Loucy (cell line): ENCODE measurements around the gene TGM4.
"Not testable (repeated sequence)": the region's sequence is repeated elsewhere in the genome, so short reads cannot be mapped to it uniquely, and the experiment has no call there.

Experiments
- H2AFZ ChIP-seq: fragments of 200-600 bp; sonication (generic); 2 replicates; pipeline ENCODE4 v1.6.0; 2016; ENCODE audit warnings: antibody characterized with exemption, mild to moderate bottlenecking, low read length, moderate library complexity
- H3F3A ChIP-seq: fragments of 200-600 bp; 2 replicates; pipeline ENCODE4 v1.6.0; 2016; ENCODE audit warnings: antibody characterized with exemption, low read depth, mild to moderate bottlenecking
- H3K27me3 ChIP-seq: fragments of 200-600 bp; sonication (generic); 2 replicates; pipeline ENCODE4 v1.6.1; 2014; ENCODE audit warnings: low read length, mild to moderate bottlenecking; ENCODE audit not compliant: insufficient read depth, poor library complexity, severe bottlenecking
- H3K36me3 ChIP-seq: fragments of 200-600 bp; sonication (generic); 2 replicates; pipeline ENCODE4 v1.6.1; 2016; ENCODE audit warnings: low read length; ENCODE audit not compliant: insufficient read depth
- H3K4me1 ChIP-seq: fragments of 200-600 bp; sonication (generic); 2 replicates; pipeline ENCODE4 v1.5.1; 2014; ENCODE audit warnings: low read length, mild to moderate bottlenecking; ENCODE audit not compliant: insufficient read depth, poor library complexity, severe bottlenecking
- H3K4me2 ChIP-seq: fragments of 200-600 bp; sonication (generic); 2 replicates; pipeline ENCODE4 v1.6.0; 2014; ENCODE audit warnings: antibody characterized with exemption, low read length, low read depth, mild to moderate bottlenecking; ENCODE audit not compliant: poor library complexity, severe bottlenecking
- H3K4me3 ChIP-seq: fragments of 200-600 bp; sonication (generic); 2 replicates; pipeline ENCODE4 v1.5.1; 2014; ENCODE audit warnings: low read length, mild to moderate bottlenecking, mixed read lengths; ENCODE audit not compliant: poor library complexity, severe bottlenecking
- H3K79me2 ChIP-seq: fragments of 200-600 bp; sonication (generic); 2 replicates; pipeline ENCODE4 v1.6.1; 2014; ENCODE audit warnings: low read length; ENCODE audit not compliant: insufficient read depth
- H3K9ac ChIP-seq: fragments of 200-600 bp; sonication (generic); 2 replicates; pipeline ENCODE4 v1.6.0; 2014; ENCODE audit warnings: mild to moderate bottlenecking, low read depth, low read length, moderate library complexity; ENCODE audit not compliant: poor library complexity, severe bottlenecking
- H3K9me2 ChIP-seq: fragments of 200-600 bp; sonication (generic); replicated peaks from 2 replicates; pipeline ENCODE4 v1.6.1; 2016; ENCODE audit warnings: low read depth, low read length, mixed read lengths
- H3K9me3 ChIP-seq: fragments of 200-600 bp; sonication (generic); 2 replicates; pipeline ENCODE4 v1.6.1; 2014; ENCODE audit warnings: mild to moderate bottlenecking, antibody characterized with exemption, low read length, low read depth; ENCODE audit not compliant: insufficient read depth
- H4K20me1 ChIP-seq: fragments of 200-600 bp; sonication (generic); 2 replicates; pipeline ENCODE4 v1.6.0; 2014; ENCODE audit warnings: antibody characterized with exemption, low read length, mild to moderate bottlenecking; ENCODE audit not compliant: insufficient read depth, poor library complexity, severe bottlenecking
- CTCF ChIP-seq: fragments of 200-600 bp; sonication (generic); conservative IDR thresholded peaks from 2 replicates; pipeline ENCODE4 v1.5.1; 2014; ENCODE audit warnings: mild to moderate bottlenecking, antibody characterized with exemption, low read length
- EZH2phosphoT487 ChIP-seq: fragments of 200-600 bp; IDR thresholded peaks from 2 replicates; pipeline ENCODE4 v1.6.1; 2018; ENCODE audit warnings: antibody characterized with exemption, mild to moderate bottlenecking, moderate library complexity, borderline replicate concordance

Gene TGM4

GRCh38 chr3:44948239-44948638, 73.8 kb downstream of the TGM4 start:
- H3K79me2 ChIP-seq = peaks cover 6% of the 10 kb centered on the region; the same call in 1 of the 2 replicates
- H3K36me3 ChIP-seq = peaks cover 19% of the 10 kb centered on the region; the same call in 1 of the 2 replicates
- no peak overlapping the region for H3K4me3 ChIP-seq
- no peaks in the 10 kb centered on the region for H3F3A ChIP-seq
- TF ChIP-seq CTCF (no peak), EZH2phosphoT487 (no peak)
- H3K9me3 ChIP-seq = no peaks in the 10 kb centered on the region
- H3K27me3 ChIP-seq = no peaks in the 10 kb centered on the region
- peaks cover 16% of the 10 kb centered on the region for H4K20me1 ChIP-seq
- peaks cover 10% of the 10 kb centered on the region for H3K4me1 ChIP-seq
- H3K4me2 ChIP-seq = no peak overlapping the region
- H3K9ac ChIP-seq = no peak overlapping the region
- no peaks in the 10 kb centered on the region for H3K9me2 ChIP-seq
- H2AFZ ChIP-seq = no peak overlapping the region

DNA sequence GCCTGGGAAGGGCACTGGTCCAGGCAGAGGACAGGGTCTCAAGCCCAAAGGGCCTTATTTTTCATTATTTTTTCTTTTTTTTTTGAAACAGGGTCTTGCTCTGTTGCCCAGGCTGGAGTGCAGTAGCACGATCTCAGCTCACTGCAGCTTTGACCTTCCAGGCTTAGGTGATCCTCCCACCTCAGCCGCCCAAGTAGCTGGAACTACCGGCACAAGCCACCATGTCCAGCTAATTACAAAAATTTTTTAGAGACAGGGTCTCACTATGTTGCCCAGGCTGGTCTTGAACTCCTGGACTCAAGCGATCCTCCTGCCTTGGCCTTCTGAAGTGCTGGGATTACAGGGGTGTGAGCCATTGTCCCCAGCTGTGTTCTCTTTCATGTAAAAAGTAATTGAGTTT, 75.4 kb downstream of the TGM4 start:
- not testable (repeated sequence) for H3K79me2 ChIP-seq, H2AFZ ChIP-seq, H3K4me3 ChIP-seq, H3K27me3 ChIP-seq, H3K9me3 ChIP-seq, H3K4me2 ChIP-seq, H3F3A ChIP-seq, H3K9me2 ChIP-seq, H3K9ac ChIP-seq
- peaks cover 21% of the 10 kb centered on the region; the same call in 1 of the 2 replicates for H3K36me3 ChIP-seq
- H3K4me1 ChIP-seq = peaks cover 10% of the 10 kb centered on the region
- peaks cover 16% of the 10 kb centered on the region for H4K20me1 ChIP-seq

DNA sequence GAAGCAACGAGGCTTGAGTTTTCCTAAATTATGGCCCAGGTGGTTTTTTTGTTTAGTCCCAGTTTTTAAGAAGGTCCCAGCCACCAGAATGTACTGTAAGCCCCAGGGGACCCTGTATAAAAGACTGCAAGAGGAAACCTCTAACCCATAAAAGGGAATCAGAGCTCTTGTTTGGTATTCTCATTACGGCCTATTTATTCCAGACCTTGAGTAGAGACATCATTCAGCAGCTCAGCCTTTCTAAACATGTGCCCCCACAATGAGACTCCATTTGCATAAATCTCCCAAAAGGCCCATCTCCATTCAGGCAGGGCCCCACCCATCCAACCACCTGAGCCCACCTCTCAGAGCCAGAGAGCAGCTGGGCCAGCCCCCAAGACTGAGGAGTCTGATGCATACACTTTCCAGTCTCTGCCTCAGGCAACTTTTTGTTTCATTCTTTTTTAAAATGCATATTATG, 75.9 kb downstream of the TGM4 start:
- TF ChIP-seq CTCF (no peak), EZH2phosphoT487 (no peak)
- H3K4me2 ChIP-seq = no peak overlapping the region

DNA sequence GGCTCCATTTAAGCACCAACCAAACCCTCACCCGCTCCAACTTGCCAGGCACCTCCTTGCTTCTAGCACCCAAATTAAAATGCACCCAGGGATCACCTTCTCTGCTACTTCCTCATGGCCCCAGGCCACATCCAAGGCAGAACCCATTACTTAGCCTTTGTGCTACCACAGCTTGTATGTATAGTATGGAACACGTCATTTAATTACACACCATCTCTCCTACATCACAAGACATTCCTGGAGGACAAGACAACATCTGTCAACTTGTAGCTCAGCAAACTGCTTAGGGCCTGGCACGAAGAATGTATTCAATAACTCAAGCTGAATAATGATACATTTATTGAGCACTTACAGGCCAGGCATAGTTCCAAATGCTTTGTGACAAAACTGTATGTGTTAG, 78.3 kb downstream of the TGM4 start:
- Histone ChIP-seq H3K4me1 (peaks cover 10% of the 10 kb centered on the region), H3K27me3 (no peaks in the 10 kb centered on the region), H3K4me2 (no peak overlapping the region), H2AFZ (no peak overlapping the region), H3K9ac (no peak overlapping the region), H3K79me2 (peaks cover 6% of the 10 kb centered on the region; the same call in 1 of the 2 replicates), H3K36me3 (peaks cover 34% of the 10 kb centered on the region; the same call in 1 of the 2 replicates), H3K9me2 (no peaks in the 10 kb centered on the region), H3K9me3 (no peaks in the 10 kb centered on the region), H3K4me3 (no peak overlapping the region), H4K20me1 (peaks cover 16% of the 10 kb centered on the region), H3F3A (no peaks in the 10 kb centered on the region)
- TF ChIP-seq CTCF (no peak), EZH2phosphoT487 (no peak)

More for the DNA sequence above, 75.9 kb downstream of the TGM4 start:
- Histone ChIP-seq H3K79me2 (peaks cover 6% of the 10 kb centered on the region; the same call in 1 of the 2 replicates), H3K9ac (no peak overlapping the region), H3F3A (no peaks in the 10 kb centered on the region), H3K4me3 (no peak overlapping the region), H3K4me1 (peaks cover 10% of the 10 kb centered on the region), H2AFZ (no peak overlapping the region), H4K20me1 (peaks cover 16% of the 10 kb centered on the region), H3K27me3 (no peaks in the 10 kb centered on the region), H3K9me2 (no peaks in the 10 kb centered on the region), H3K9me3 (no peaks in the 10 kb centered on the region), H3K36me3 (peaks cover 17% of the 10 kb centered on the region; the same call in 1 of the 2 replicates)
